ENCODE results near the gene LYSMD3.

DNA sequence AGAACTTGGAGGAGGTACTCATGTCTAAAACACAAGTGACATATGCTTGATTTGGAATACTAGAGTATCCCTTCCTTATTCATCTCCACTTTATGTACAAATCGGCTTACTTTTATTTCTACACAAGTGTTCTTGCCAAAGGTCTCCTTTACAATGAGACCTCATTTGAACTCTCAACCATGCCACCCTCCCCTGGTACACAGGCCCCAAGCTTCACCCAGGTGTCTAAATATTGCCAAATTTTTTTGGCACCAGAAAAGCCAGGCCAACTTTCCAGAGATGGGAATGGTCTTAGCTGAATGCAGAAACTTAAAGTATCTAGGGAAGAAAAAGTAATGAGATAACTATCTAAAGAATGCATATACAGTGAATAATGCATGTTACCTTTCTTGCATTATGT lies 18.9 kb downstream of the LYSMD3 start:
- TF ChIP-seq POLR2AphosphoS5 (IDR thresholded peaks at IDR 0.05; ENCODE audit: low read length) (no peak), DPF2 (IDR thresholded peaks at IDR 0.05) (no peak), PBX3 (IDR thresholded peaks at IDR 0.05; ENCODE audit: insufficient replicate concordance, low read depth, low read length) (no peak), JUNB (IDR thresholded peaks at IDR 0.05) (no peak), SUZ12 (IDR thresholded peaks at IDR 0.05; ENCODE audit: unreplicated experiment) (no peak), SP1 (IDR thresholded peaks at IDR 0.05; ENCODE audit: low read depth, low read length) (no peak), KDM1A (IDR thresholded peaks at IDR 0.05; ENCODE audit: borderline replicate concordance) (no peak), CHD4 (IDR thresholded peaks at IDR 0.05) (no peak)
- TF ChIP-seq, protein P1, sequence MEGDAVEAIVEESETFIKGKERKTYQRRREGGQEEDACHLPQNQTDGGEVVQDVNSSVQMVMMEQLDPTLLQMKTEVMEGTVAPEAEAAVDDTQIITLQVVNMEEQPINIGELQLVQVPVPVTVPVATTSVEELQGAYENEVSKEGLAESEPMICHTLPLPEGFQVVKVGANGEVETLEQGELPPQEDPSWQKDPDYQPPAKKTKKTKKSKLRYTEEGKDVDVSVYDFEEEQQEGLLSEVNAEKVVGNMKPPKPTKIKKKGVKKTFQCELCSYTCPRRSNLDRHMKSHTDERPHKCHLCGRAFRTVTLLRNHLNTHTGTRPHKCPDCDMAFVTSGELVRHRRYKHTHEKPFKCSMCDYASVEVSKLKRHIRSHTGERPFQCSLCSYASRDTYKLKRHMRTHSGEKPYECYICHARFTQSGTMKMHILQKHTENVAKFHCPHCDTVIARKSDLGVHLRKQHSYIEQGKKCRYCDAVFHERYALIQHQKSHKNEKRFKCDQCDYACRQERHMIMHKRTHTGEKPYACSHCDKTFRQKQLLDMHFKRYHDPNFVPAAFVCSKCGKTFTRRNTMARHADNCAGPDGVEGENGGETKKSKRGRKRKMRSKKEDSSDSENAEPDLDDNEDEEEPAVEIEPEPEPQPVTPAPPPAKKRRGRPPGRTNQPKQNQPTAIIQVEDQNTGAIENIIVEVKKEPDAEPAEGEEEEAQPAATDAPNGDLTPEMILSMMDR (IDR thresholded peaks at IDR 0.05 in 2 of 3, conservative IDR thresholded peaks at IDR 0.05 in 1 of 3; ENCODE audit: control insufficient read depth in 2 of 3, extremely low read depth in 1 of 3, insufficient read depth in 1 of 3, low read depth in 3 of 3, low read length in 3 of 3): no peak
